ENCODE results near the gene ERG28.

DNA sequence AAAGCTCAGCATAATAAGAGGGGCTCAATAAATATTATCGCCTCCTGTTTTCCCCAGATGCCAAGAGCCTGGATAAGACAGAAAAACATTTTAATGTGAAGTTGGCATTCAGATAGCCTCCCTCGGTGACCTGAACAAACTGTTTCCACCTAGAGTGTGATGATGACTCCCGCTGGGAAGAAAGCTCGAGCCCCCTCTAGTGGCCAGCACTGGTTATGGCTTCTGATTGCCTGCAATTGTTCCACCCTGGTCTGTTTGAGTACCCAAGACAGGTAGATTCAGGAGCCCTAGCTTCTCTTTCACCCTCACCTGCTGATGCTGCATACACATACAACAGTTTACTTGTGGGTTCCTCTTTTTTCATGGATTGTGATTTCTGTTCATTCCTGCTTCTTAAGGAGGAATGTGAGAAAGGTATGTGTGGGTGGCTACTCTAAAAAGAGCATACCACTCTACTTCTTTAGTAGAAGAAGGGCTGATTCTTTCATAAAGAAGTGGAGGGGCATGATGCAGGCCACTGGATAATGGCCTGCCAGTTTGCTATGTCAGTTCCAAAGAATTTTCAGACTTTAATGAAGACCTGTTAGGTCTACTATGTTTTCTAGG is 6.4 kb downstream of the ERG28 start:
- TF ChIP-seq, protein P1, sequence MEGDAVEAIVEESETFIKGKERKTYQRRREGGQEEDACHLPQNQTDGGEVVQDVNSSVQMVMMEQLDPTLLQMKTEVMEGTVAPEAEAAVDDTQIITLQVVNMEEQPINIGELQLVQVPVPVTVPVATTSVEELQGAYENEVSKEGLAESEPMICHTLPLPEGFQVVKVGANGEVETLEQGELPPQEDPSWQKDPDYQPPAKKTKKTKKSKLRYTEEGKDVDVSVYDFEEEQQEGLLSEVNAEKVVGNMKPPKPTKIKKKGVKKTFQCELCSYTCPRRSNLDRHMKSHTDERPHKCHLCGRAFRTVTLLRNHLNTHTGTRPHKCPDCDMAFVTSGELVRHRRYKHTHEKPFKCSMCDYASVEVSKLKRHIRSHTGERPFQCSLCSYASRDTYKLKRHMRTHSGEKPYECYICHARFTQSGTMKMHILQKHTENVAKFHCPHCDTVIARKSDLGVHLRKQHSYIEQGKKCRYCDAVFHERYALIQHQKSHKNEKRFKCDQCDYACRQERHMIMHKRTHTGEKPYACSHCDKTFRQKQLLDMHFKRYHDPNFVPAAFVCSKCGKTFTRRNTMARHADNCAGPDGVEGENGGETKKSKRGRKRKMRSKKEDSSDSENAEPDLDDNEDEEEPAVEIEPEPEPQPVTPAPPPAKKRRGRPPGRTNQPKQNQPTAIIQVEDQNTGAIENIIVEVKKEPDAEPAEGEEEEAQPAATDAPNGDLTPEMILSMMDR (conservative IDR thresholded peaks at IDR 0.05 in 1 of 2, IDR thresholded peaks at IDR 0.05 in 1 of 2; ENCODE audit: low read depth in 1 of 2, low read length in 2 of 2): peak; percentile 99
- no peak for TF ChIP-seq EZH2 (IDR thresholded peaks at IDR 0.05; ENCODE audit: low read length, missing control alignments)

Measured in fibroblast of lung (primary cell).